BE2C (cell line): ENCODE results near the gene TFAP2C.
"Not testable (repeated sequence)": the region's sequence is repeated elsewhere in the genome, so short reads cannot be mapped to it uniquely, and the experiment has no call there.

Experiments used
- DNase-seq: peaks from one replicate; pipeline ENCODE4 v3.0.0-alpha.2; 2020
- H3K27me3 ChIP-seq: fragments of 250-450 bp; sonication (Bioruptor Pico); 2 replicates; pipeline ENCODE4 v1.5.1; 2020; ENCODE audit warnings: mild to moderate bottlenecking
- H3K36me3 ChIP-seq: fragments of 250-450 bp; sonication (Bioruptor Pico); 2 replicates; pipeline ENCODE4 v1.5.1; 2020; ENCODE audit warnings: mild to moderate bottlenecking
- H3K4me1 ChIP-seq: fragments of 250-450 bp; sonication (Bioruptor Pico); 2 replicates; pipeline ENCODE4 v1.5.1; 2020
- H3K4me3 ChIP-seq: 2 replicates; pipeline ENCODE4 v1.5.1; 2011; ENCODE audit warnings: low read depth, low read length
- H3K9me3 ChIP-seq: fragments of 250-450 bp; sonication (Bioruptor Pico); 2 replicates; pipeline ENCODE4 v1.5.1; 2020
- TF ChIP-seq, protein P1 (sequence below): IDR thresholded peaks from 2 replicates; pipeline ENCODE4 v1.5.1; 2012; ENCODE audit warnings: mild to moderate bottlenecking, low read depth, low read length

TFAP2C gene

DNA sequence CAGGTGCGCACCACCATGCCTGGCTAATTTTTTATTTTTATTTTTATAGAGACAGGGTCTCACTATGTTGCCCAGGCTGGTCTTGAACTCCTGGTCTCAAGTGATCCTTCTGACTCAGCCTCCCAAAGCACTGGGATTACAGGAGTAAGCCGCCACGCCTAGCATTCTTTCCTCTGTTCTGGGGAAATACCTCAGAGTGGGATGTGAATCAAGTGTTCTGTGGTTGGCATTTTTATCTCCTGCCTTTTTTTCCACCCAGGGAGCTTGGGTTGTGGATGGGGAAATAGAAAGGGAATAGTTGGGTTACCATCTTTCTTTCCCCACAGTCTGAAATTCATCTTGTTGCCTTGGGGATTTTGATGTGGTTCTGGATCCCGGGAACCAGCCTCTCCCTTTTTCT lies 24.1 kb downstream of the TFAP2C start:
- Histone ChIP-seq H3K4me1 (no peaks in the 10 kb centered on the region), H3K9me3 (no peaks in the 10 kb centered on the region), H3K27me3 (no peaks in the 10 kb centered on the region), H3K4me3 (no peak overlapping the region), H3K36me3 (no peaks in the 10 kb centered on the region)
- no peak for DNase-seq
- TF ChIP-seq, protein P1, sequence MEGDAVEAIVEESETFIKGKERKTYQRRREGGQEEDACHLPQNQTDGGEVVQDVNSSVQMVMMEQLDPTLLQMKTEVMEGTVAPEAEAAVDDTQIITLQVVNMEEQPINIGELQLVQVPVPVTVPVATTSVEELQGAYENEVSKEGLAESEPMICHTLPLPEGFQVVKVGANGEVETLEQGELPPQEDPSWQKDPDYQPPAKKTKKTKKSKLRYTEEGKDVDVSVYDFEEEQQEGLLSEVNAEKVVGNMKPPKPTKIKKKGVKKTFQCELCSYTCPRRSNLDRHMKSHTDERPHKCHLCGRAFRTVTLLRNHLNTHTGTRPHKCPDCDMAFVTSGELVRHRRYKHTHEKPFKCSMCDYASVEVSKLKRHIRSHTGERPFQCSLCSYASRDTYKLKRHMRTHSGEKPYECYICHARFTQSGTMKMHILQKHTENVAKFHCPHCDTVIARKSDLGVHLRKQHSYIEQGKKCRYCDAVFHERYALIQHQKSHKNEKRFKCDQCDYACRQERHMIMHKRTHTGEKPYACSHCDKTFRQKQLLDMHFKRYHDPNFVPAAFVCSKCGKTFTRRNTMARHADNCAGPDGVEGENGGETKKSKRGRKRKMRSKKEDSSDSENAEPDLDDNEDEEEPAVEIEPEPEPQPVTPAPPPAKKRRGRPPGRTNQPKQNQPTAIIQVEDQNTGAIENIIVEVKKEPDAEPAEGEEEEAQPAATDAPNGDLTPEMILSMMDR, result no peak

DNA sequence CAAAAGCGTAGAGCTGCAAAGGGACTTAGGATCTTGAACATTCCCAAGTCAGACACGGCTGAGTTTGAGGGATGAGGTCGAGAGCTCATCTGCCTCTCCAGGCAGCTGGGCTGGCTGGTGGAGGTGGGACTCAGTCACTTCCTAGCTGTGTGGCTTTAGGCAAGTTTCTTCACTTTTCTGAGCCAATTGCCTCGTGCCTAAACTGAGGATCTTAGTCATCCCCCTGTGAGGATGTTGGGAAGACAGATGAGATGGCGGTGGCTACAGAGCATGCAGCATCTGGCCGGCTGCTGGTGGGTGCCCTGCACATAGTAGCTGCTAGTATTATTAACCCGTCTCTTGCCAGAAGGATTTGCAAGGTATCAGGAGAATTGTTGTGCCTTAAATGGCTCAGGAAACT lies 27.5 kb downstream of the TFAP2C start:
- H3K4me3 ChIP-seq, result no peak overlapping the region
- no peak for DNase-seq
- no peaks in the 10 kb centered on the region for H3K27me3 ChIP-seq
- TF ChIP-seq, protein P1, result no peak
- no peaks in the 10 kb centered on the region for H3K4me1 ChIP-seq
- no peaks in the 10 kb centered on the region for H3K9me3 ChIP-seq
- H3K36me3 ChIP-seq, result no peaks in the 10 kb centered on the region

DNA sequence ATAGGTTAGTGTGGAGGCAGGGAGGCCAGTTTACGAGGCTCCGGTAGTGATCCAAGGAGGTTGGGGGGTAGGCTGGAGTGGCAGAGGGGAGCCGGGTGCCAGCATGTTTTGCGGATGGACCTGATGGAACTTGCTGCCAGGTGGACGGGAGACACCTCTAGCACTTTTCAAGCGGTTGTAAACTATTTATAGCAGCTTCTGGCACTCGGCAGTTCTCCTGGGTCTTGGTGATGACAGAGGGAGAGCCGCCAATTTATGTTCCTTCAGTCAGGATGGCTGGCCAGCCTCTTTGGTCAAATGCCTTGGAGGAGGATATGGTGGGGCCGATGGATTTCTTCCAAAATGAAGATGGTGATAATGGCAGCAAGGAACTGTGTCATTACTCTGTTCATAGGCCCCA lies 28.8 kb downstream of the TFAP2C start:
- H3K36me3 ChIP-seq, result no peaks in the 10 kb centered on the region

DNA sequence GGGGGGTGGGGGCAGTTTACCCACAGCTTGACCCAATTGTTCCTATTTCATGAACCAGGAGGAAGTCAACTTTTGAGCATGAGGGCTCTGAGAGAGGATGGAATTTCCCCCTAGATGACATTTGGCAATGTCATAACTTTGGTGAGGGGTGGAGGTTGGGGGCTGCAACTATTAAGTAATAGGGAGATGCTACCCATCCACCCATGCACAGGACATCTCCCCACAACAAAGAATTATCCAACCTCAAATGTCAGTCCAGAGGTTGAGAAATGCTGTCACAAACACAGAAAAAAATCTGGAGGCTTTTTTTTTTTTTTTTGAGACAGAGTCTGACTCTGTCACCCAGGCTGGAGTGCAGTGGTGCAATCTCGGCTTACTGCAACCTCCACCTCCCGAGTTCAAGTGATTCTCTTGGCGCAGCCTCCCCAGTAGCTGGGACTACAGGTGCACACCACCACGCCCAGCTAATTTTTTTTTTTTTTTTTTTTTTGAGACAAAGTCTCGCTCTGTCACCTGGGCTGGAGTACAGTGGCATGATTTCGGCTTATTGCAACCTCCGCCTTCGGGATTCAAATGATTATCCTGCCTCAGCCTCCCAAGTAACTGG lies 29.3 kb downstream of the TFAP2C start:
- H3K4me1 ChIP-seq, H3K27me3 ChIP-seq, H3K9me3 ChIP-seq, H3K36me3 ChIP-seq, H3K4me3 ChIP-seq, DNase-seq: not testable (repeated sequence)

More for the DNA sequence above, 28.8 kb downstream of the TFAP2C start:
- Histone ChIP-seq H3K9me3 (no peaks in the 10 kb centered on the region), H3K4me1 (no peaks in the 10 kb centered on the region), H3K4me3 (no peak overlapping the region), H3K27me3 (no peaks in the 10 kb centered on the region)
- no peak for DNase-seq
- TF ChIP-seq, protein P1, result no peak

DNA sequence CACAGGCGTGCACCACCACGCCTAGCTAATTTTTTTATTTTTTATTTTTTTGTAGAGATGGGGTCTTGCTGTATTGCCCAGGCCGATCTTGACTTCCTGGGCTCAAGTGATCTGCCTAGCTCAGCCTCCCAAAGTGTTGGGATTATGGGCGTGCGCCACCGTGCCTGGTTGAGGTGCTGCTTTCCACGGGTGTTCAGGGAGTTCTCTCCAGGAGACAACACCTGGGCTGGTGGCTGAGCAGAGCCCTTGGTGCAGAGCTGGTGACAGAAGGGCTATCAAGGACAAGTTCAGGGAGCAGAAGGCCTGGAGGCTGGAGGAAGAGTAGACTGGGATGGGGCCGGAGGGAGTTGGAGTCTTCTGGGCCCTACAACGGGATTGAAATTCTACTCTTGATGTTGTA lies 34.6 kb downstream of the TFAP2C start:
- Histone ChIP-seq H3K4me1 (no peaks in the 10 kb centered on the region), H3K9me3 (no peaks in the 10 kb centered on the region), H3K27me3 (no peaks in the 10 kb centered on the region), H3K4me3 (no peak overlapping the region), H3K36me3 (no peaks in the 10 kb centered on the region)
- DNase-seq, result no peak
- TF ChIP-seq, protein P1, result no peak

DNA sequence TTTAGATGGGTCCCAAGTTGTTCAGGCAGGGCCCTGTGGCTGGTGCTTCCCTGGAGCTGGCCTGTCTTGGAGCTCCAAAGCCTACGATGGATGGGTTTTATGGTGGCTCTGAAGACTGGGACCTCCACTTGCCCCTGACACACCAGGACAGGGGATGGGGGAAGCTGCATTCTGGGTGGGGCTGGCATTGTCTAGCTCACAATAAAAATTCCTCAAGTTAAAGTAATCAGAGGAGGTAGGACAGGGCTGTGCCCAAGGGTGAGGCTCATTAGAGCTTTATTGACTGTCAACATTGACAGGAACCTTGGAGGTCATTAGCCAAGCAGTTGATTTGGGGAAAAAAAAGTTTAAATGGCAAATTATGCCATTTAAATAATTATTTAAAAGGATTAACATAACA lies 35.7 kb downstream of the TFAP2C start:
- H3K4me3 ChIP-seq, result no peak overlapping the region
- H3K36me3 ChIP-seq, result no peaks in the 10 kb centered on the region
- H3K4me1 ChIP-seq, result no peaks in the 10 kb centered on the region
- no peaks in the 10 kb centered on the region for H3K9me3 ChIP-seq
- no peak for DNase-seq
- H3K27me3 ChIP-seq, result no peaks in the 10 kb centered on the region
- TF ChIP-seq, protein P1, result no peak

DNA sequence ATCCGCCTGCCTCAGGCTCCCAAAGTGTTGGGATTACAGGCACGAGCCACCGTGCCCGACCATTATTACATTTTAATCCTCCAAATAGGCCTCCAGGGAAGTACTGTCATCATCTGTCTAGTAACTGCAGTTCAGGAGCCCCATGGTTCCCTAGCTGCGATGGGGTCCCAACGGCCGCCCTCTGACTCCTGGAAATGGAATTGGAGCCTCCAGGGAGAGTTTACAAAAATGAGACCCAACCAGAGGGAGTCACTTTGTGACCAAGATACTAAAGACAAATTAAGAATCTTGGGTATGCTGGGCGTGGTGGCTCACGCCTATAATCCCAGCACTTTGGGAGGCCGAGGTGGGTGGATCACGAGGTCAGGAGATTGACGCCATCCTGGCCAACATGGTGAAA lies 36.7 kb downstream of the TFAP2C start:
- Histone ChIP-seq H3K36me3 (no peaks in the 10 kb centered on the region), H3K9me3 (no peaks in the 10 kb centered on the region), H3K4me1 (no peaks in the 10 kb centered on the region), H3K4me3 (no peak overlapping the region), H3K27me3 (no peaks in the 10 kb centered on the region)
- no peak for DNase-seq
- TF ChIP-seq, protein P1, result no peak
